Upper lobe of left lung (tissue), 6 donors: Measurements from ENCODE around the gene PRKN. TPM values are rescaled to one million over a fixed set of nuclear protein-coding genes. Genes with fewer than 3 reads are reported as not detected.
A peak's percentile ranks its signal among the peaks of the same experiment; 100 is the strongest.

Experiments
- ATAC-seq, 2 donors: fragments of 200-7000 bp; cut with Tn5 transposase; one replicate each; pipeline ENCODE4 v1.9.1; 2022; ENCODE audit warnings: mild to moderate bottlenecking in 2 of 2, moderate library complexity in 2 of 2; ENCODE audit not compliant: low FRiP score in 2 of 2
- DNase-seq, 2 donors: peaks; one replicate each; pipeline ENCODE4 v3.0.0-alpha.2; 2019 to 2020
- H3K27ac ChIP-seq, 4 donors: fragments of 200-600 bp; sonication (generic); one replicate each; pipeline ENCODE4 v1.5.1; 2016 to 2019
- H3K27me3 ChIP-seq, 4 donors: fragments of 200-600 bp; sonication (generic); one replicate each; pipeline ENCODE4 v1.5.1; 2017 to 2019
- H3K36me3 ChIP-seq, 4 donors: fragments of 200-600 bp; sonication (generic); one replicate each; pipeline ENCODE4 v1.5.1; 2016 to 2019
- H3K4me1 ChIP-seq, 4 donors: fragments of 200-600 bp; sonication (generic); one replicate each; pipeline ENCODE4 v1.5.1; 2018 to 2019
- H3K4me3 ChIP-seq, 4 donors: fragments of 200-600 bp; sonication (generic); one replicate each; pipeline ENCODE4 v1.5.1; 2017 to 2019; ENCODE audit warnings: mild to moderate bottlenecking in 2 of 4, moderate library complexity in 1 of 4
- H3K9me3 ChIP-seq, 4 donors: fragments of 200-600 bp; sonication (generic); one replicate each; pipeline ENCODE4 v1.5.1; 2018 to 2019
- EP300 ChIP-seq, 4 donors: sonication (generic); formaldehyde crosslinking; IDR thresholded peaks; one replicate each; pipeline ENCODE4 v1.5.1; 2017; ENCODE audit warnings: antibody characterized with exemption in 4 of 4, control low read depth in 2 of 4
- POLR2A ChIP-seq, 4 donors: fragments of 450-650 bp; IDR thresholded peaks; one replicate each; pipeline ENCODE4 v1.5.1; 2016 to 2017; ENCODE audit warnings: antibody characterized with exemption in 4 of 4, mild to moderate bottlenecking in 2 of 4
- POLR2AphosphoS5 ChIP-seq, 2 donors: sonication (generic); formaldehyde crosslinking; IDR thresholded peaks; one replicate each; pipeline ENCODE4 v1.5.1; 2017; ENCODE audit warnings: antibody characterized with exemption in 2 of 2
- WGBS, 2 donors: methylation state at CpG; one replicate each; pipeline ENCODE4 v1.1.5; 2017 to 2018; 5-methylcytosine and 5-hydroxymethylcytosine counted together
- total RNA-seq, 6 donors: library from RNA; depleted of rRNA in 4 of 6; stranded (reverse); fragments of >200 nt in 4 of 6; gene quantifications; one replicate each; pipeline versions ENCODE4 v1.1.0 to v1.2.1, GENCODE V29; 2016 to 2021
- TF ChIP-seq, protein P1 (sequence below), 6 experiments: fragments of 450-650 bp in 4 of 6; fragments of 200-600 bp in 2 of 6; sonication (generic) in 2 of 6; IDR thresholded peaks; one replicate each; pipeline ENCODE4 v1.5.1; 2016 to 2019; ENCODE audit warnings: antibody characterized with exemption in 6 of 6
- donor health status: DM: no; HTN: no; CAD: no; lungs with moderate emphysema.
- donor health status: DM: no; HTN: yes; CAD: no; lungs with severe emphysema.

Gene PRKN
- total RNA-seq, 6 donors from 2014 or later, result 2.7 to 29.3 (median 5.5) TPM

DNA sequence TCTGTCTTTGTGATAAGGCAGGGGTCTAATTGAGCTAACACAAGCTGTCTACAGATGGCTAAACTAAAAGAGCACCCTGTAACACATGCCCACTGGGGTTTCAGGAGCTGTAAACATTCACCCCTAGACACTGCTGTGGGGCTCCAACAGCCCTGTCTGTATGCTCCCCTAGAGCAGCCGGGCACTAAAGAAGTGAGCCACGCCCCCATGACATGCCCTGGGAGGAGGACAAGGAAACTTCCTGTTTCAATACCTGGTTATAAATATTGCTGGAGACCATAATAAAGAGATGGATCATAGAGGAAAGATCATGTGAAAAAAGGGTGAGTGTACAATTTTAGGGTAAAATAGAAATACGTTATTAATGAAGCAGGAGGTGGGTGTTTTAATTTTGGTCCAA lies 786.0 kb downstream of the PRKN start:
- Histone ChIP-seq H3K27me3 (no peaks in the 10 kb centered on the region), H3K4me1 (no peaks in the 10 kb centered on the region), H3K36me3 (no peaks in the 10 kb centered on the region), H3K4me3 (no peak overlapping the region), H3K9me3 (no peaks in the 10 kb centered on the region), H3K27ac (no peak overlapping the region)
- no peak for DNase-seq
- TF ChIP-seq EP300 (IDR thresholded peaks at IDR 0.05), result no peak
- TF ChIP-seq, protein P1, sequence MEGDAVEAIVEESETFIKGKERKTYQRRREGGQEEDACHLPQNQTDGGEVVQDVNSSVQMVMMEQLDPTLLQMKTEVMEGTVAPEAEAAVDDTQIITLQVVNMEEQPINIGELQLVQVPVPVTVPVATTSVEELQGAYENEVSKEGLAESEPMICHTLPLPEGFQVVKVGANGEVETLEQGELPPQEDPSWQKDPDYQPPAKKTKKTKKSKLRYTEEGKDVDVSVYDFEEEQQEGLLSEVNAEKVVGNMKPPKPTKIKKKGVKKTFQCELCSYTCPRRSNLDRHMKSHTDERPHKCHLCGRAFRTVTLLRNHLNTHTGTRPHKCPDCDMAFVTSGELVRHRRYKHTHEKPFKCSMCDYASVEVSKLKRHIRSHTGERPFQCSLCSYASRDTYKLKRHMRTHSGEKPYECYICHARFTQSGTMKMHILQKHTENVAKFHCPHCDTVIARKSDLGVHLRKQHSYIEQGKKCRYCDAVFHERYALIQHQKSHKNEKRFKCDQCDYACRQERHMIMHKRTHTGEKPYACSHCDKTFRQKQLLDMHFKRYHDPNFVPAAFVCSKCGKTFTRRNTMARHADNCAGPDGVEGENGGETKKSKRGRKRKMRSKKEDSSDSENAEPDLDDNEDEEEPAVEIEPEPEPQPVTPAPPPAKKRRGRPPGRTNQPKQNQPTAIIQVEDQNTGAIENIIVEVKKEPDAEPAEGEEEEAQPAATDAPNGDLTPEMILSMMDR (IDR thresholded peaks at IDR 0.05), result no peak
- TF ChIP-seq POLR2A (IDR thresholded peaks at IDR 0.05), result no peak
- TF ChIP-seq POLR2AphosphoS5 (IDR thresholded peaks at IDR 0.05), result no peak
- 93 to 96% methylated on average over 3 of the region's 3 CpGs for WGBS, 2 donors
- no peak for ATAC-seq

DNA sequence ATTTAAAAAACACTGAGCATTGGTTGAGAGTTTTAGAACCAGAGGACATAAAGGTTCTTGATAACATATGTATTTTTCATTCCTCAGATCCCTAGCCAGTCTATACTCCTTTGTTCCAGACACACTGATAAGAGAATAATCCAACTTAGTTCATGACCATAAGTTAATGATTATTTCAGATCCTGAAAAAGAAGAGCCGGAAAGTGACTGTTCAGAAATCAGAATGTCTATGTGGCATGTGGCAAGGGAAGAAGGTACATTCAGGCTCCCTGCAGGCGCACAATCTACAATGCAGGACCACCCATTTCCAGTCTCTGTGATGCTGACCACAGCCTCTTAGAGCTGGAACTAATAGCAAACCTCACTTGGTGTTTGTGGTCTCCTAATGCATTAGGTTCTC lies 787.0 kb downstream of the PRKN start:
- Histone ChIP-seq H3K9me3 (peaks cover 0 to 5% (median 2%) of the 10 kb centered on the region in 4 donors), H3K27ac (no peak overlapping the region), H3K27me3 (no peaks in the 10 kb centered on the region), H3K36me3 (no peaks in the 10 kb centered on the region), H3K4me1 (no peaks in the 10 kb centered on the region), H3K4me3 (no peak overlapping the region)
- no peak for ATAC-seq
- no peak for DNase-seq
- 82 to 93% methylated on average over 2 of the region's 2 CpGs for WGBS, 2 donors
- no peak for TF ChIP-seq EP300 (IDR thresholded peaks at IDR 0.05)
- TF ChIP-seq, protein P1 (IDR thresholded peaks at IDR 0.05), result no peak
- no peak for TF ChIP-seq POLR2A (IDR thresholded peaks at IDR 0.05)
- no peak for TF ChIP-seq POLR2AphosphoS5 (IDR thresholded peaks at IDR 0.05)

DNA sequence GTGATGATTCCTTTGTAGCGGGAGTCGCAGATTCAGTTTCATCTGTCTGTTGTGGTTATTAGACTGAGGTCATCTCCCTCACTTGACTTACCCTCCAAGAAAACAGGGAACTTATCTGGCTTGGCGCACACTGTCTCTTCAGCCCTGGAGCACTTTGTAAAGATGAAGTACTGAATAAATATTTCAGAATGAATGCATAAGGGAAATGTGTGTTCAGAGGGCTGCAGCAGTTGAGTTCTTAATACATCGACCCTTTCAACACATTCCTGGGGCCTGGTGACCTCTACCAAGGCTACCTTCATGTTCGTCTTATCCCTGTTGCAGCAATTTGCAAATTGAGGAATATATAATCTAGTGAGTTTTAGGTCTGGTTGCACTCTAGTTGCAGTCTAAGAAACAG lies 801.2 kb downstream of the PRKN start:
- peaks cover 0 to 9% (median 0%) of the 10 kb centered on the region in 4 donors for H3K4me1 ChIP-seq
- 89 to 91% methylated on average over 5 of the region's 5 CpGs for WGBS, 2 donors
- DNase-seq (no peak), ATAC-seq (no peak)
- no peak overlapping the region for H3K4me3 ChIP-seq
- no peaks in the 10 kb centered on the region for H3K36me3 ChIP-seq
- H3K27ac ChIP-seq, result no peak overlapping the region
- H3K27me3 ChIP-seq, result no peaks in the 10 kb centered on the region
- TF ChIP-seq EP300 (IDR thresholded peaks at IDR 0.05), result no peak
- no peaks in the 10 kb centered on the region for H3K9me3 ChIP-seq

DNA sequence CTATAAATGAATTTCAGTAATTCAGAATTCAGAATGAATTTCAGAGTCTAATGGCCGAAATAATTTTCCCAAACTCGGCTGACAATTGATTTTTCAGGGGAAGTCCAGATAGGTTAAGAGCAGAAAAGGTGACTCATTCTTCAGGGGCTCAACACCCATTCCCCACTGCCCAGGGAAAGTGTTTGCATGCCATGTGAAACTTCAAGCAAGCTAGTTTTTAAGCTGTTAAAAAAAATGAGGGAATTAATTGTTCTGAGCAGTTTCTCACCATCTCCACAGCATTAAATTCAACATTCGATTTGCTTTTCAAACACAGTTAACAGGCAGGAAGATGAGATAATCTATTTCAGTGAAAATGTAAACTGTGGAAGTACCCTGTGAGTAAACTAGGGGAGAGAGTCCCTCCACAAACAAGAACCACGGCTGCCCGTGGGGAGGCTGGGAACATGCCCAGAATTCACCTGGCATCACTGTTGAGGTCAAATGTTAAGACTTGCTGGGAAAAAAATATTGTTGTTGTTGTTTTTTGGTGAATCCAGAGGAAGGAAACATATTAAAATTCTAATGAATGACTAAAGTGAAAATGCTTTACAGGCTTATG lies 803.0 kb downstream of the PRKN start:
- H3K36me3 ChIP-seq, result no peaks in the 10 kb centered on the region
- H3K27ac ChIP-seq, result no peak overlapping the region
- H3K9me3 ChIP-seq, result no peaks in the 10 kb centered on the region
- DNase-seq (no peak), ATAC-seq (no peak)
- WGBS, 2 donors, result 40 to 47% methylated on average over 5 of the region's 5 CpGs
- no peaks in the 10 kb centered on the region for H3K27me3 ChIP-seq
- no peak overlapping the region for H3K4me3 ChIP-seq
- peaks cover 0 to 9% (median 0%) of the 10 kb centered on the region in 4 donors for H3K4me1 ChIP-seq
- TF ChIP-seq, protein P1 (IDR thresholded peaks at IDR 0.05), result no peak
- TF ChIP-seq POLR2A (IDR thresholded peaks at IDR 0.05), result no peak
- no peak for TF ChIP-seq POLR2AphosphoS5 (IDR thresholded peaks at IDR 0.05)
- TF ChIP-seq EP300 (IDR thresholded peaks at IDR 0.05), result no peak

DNA sequence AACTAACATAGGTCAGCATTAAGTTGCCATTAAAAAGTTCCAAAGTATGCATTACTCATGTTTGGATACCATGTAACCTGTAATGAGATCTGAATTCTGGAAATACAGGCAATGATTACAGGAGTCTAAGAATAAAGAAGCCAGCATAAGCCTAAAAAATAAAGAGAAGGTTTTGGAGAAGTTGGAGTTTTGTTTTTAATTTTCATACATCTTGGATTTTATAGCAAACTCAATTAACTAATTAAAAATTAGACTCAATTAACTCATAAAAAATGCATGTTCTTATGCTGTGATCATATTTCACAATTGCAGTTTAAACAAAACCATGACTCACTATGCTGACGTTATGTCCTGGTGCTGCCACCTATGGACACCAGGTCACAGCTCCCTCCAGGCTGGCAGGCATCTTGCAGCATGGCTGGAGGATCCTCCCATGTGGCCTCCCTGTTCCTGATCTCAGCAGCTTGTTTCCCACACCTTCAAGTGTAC lies 804.9 kb downstream of the PRKN start:
- 0% methylated on average over 1 of the region's 1 CpG for WGBS, 2 donors
- peaks cover 0 to 9% (median 0%) of the 10 kb centered on the region in 4 donors for H3K4me1 ChIP-seq
- no peak for TF ChIP-seq EP300 (IDR thresholded peaks at IDR 0.05)
- TF ChIP-seq, protein P1 (IDR thresholded peaks at IDR 0.05), result peak in 3 of 6 experiments; percentile 6 to 30 (median 26)
- H3K27ac ChIP-seq, result no peak overlapping the region
- no peaks in the 10 kb centered on the region for H3K36me3 ChIP-seq
- H3K9me3 ChIP-seq, result no peaks in the 10 kb centered on the region
- no peak overlapping the region for H3K4me3 ChIP-seq
- DNase-seq, result peak in 1 of 2 donors; percentile 62
- no peaks in the 10 kb centered on the region for H3K27me3 ChIP-seq
- ATAC-seq, result peak; percentile 65 to 68
